K562 treated with DMSO at 1 percent for 12 hours (cell line): ENCODE results near the gene ZG16B. TPM values are rescaled to one million over a fixed set of nuclear protein-coding genes. Genes with fewer than 3 reads are reported as not detected.

Experiments
- total RNA-seq: library from RNA; unstranded; fragments of 300-600 nt; gene quantifications from 2 replicates; pipeline ENCODE4 v1.2.3, GENCODE V29; 2022; ENCODE audit not compliant: insufficient read depth

The ZG16B gene, protein sequence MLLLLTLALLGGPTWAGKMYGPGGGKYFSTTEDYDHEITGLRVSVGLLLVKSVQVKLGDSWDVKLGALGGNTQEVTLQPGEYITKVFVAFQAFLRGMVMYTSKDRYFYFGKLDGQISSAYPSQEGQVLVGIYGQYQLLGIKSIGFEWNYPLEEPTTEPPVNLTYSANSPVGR
- 1.7 TPM in 1 of 2 replicates, not detected in the other for total RNA-seq

DNA sequence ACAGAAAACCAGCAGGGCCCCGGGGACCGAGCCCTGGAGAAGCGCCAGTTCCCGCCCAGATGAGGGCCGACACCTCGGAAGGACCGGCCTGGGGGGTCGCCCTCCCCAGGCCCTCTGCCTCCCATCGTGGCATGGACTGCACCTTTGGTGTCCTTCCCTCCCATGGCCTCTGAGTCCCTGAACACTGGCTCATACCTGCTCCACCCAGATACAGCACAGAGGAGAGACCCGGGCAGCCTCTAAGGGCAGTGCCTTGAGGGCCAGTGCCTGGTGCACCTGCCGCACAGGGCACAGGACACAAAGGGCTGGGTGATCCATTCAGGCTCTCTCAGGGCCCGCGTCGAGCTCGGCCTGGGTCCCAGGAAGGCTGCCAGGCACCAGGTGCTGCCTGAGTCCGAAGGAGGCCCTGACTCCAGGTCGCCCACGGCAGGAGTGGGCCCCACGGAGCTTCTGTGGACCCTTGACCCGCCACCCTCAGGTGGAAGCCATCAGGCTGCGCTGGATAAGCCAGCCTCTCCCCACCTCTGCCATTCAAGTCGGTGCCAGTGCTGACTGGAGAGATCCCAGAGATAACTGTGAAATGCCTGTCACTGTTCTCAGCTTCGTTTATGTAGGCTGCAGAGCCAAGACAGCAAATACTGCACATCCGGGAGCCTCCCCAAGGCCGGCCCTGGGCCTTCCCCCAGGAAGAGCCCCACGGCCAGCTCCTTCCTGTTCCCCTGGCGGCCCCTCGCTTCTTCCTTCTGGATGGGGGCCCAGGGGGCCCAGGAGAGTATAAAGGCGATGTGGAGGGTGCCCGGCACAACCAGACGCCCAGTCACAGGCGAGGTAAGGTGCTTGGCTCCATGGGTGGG lies at the start of gene ZG16B:
ZG16B (plus strand) TSS at position 803 of the 854 bp plus-strand sequence. CDS start 139 bp downstream, outside the sequence.

DNA sequence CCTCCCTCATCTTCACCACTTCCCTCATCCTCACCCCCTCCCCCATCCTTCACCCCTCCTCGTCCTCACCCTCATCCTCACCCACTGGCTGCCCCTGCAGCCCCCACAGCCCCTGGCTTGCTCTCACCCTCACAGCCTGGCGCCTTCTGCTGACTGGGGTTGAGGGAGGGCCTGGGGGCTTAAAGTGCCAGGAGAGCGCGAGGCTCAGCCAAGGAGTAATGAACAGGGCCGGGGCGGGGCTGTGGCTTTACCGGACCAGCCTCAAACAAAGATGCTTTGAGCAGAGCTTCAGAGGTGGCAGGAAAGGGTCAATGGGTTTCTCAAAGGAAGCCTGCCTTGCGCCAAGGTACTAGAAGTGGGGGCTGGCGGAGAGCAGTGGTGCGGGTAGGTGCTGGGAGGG lies 42.7 kb upstream of the ZG16B start, which contains the start of gene PRSS33:
PRSS33 (minus strand) TSS at position 155 of the 400 bp plus-strand sequence. CDS start 1,013 bp downstream, outside the sequence.

DNA sequence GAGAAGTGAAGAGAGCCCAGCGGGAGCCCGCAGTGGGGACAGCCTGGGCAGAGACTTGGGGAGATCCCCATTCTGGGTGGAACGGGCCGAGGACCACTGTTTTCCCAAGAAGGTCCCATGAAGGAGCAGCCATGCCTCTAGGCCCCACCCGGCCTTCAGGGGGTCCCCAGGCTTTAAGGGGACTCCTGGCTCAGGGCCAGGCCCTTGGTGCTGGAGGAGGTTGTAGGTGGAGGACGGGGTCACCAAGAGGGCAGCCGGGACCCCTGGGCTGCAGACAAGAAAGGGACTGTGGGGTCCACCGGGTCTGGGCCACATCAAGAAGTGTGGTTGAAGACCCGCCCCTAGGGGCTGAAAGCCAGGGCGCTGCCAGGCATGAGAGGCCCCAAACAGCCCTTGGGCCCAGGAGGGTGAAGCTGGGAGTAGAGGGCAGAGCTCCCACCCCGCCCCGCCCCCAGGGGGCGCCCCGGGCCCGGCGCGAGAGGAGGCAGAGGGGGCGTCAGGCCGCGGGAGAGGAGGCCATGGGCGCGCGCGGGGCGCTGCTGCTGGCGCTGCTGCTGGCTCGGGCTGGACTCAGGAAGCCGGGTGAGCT lies 13.3 kb upstream of the ZG16B start, which contains the start of gene PRSS21:
PRSS21 (plus strand) TSS at position 487 of the 589 bp plus-strand sequence; CDS start at position 519, 32 bp downstream.

DNA sequence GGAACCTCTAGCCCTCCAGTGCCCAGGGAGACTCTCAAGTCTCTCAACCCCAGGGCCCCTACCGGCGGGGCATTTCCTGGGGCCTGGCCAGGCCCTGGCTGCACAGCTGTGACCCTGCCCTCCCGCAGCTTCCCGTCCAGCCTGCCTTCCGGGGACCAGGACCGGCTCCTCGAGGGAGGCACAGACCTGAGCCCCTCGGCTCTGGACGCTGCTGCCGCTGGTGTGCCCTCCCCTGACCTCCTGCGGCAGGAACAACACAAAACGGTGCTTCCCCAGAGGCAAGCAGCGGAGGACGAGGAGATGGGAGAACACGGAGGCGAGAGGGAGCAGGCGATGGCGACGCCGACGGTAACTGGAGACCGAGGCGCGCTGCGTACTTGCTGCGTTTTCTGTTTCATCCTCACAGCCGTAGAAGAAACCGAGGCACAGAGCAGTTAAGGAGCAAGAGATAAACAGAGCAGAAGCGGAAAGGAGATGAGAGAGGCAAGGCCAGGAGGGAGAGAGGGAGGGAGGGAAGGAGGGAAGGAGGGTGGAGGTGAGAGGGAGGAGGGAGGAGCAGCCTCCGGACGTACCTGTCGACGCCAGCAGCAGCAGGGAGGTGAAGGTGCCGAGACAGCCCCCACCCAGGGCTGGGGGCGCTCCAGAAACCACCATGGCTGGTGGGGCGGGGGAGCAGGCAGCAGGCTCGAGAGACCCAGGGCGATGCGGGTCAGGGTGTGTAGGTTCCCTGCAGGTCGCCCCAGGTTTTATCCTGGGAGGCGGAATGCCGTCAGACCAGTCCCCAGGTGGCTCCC lies 27.5 kb downstream of the ZG16B start, which contains the start of gene PRSS22:
PRSS22 (minus strand) TSS at position 720 of the 794 bp plus-strand sequence; CDS start at position 654, 66 bp downstream.

Other genes with a start within 250 kb of the ZG16B start
- 45.9 and 57.1 TPM in 2 replicates for gene KCTD5, start 147.8 kb upstream of the ZG16B start, total RNA-seq
- 1.0 and 2.4 TPM in 2 replicates for gene PRSS27, start 110.1 kb upstream of the ZG16B start, total RNA-seq
- 211 and 370 TPM in 2 replicates for gene SRRM2, start 77.7 kb upstream of the ZG16B start, total RNA-seq
- 243 and 416 TPM in 2 replicates for gene ELOB, start 53.0 kb upstream of the ZG16B start, total RNA-seq
- not detected in 2 replicates for gene PRSS33, start 42.7 kb upstream of the ZG16B start, total RNA-seq
- gene PRSS41, start 31.8 kb upstream of the ZG16B start, total RNA-seq: not detected in 2 replicates
- gene PRSS21, start 13.1 kb upstream of the ZG16B start, total RNA-seq: 71.2 and 81.6 TPM in 2 replicates
- not detected in 2 replicates for gene PRSS22, start 27.9 kb downstream of the ZG16B start, total RNA-seq
- gene FLYWCH2, start 52.9 kb downstream of the ZG16B start, total RNA-seq: 72.2 and 77.6 TPM in 2 replicates
- 41.5 and 48.1 TPM in 2 replicates for gene FLYWCH1, start 81.6 kb downstream of the ZG16B start, total RNA-seq
- gene KREMEN2, start 134.0 kb downstream of the ZG16B start, total RNA-seq: 0.85 TPM in 1 of 2 replicates, not detected in the other
- gene PAQR4, start 139.0 kb downstream of the ZG16B start, total RNA-seq: 15.8 and 27.8 TPM in 2 replicates
- 168 and 170 TPM in 2 replicates for gene PKMYT1, start 150.1 kb downstream of the ZG16B start, total RNA-seq
- 4.1 and 6.9 TPM in 2 replicates for gene CLDN9, start 182.6 kb downstream of the ZG16B start, total RNA-seq
- not detected in 2 replicates for gene CLDN6, start 187.9 kb downstream of the ZG16B start, total RNA-seq
- 33.0 and 33.7 TPM in 2 replicates for gene TNFRSF12A, start 190.1 kb downstream of the ZG16B start, total RNA-seq
- gene HCFC1R1, start 193.6 kb downstream of the ZG16B start, total RNA-seq: 26.3 and 32.4 TPM in 2 replicates
- gene THOC6, start 193.7 kb downstream of the ZG16B start, total RNA-seq: 32.1 and 41.7 TPM in 2 replicates
- not detected in 2 replicates for gene BICDL2, start 206.6 kb downstream of the ZG16B start, total RNA-seq
- not detected in 2 replicates for gene MMP25, start 216.3 kb downstream of the ZG16B start, total RNA-seq
- 10.0 and 14.9 TPM in 2 replicates for gene IL32, start 235.3 kb downstream of the ZG16B start, total RNA-seq